Ishikawa (cell line): ENCODE results near the gene ZDHHC1.

Source experiments
- CEBPB ChIP-seq: IDR thresholded peaks from 2 replicates; pipeline ENCODE4 v1.6.1; 2012
- CREB1 ChIP-seq: IDR thresholded peaks from 2 replicates; pipeline ENCODE4 v1.6.1; 2012; ENCODE audit warnings: low read depth
- EGR1 ChIP-seq: IDR thresholded peaks from 2 replicates; pipeline ENCODE4 v1.6.1; 2012
- EP300 ChIP-seq: IDR thresholded peaks from 2 replicates; pipeline ENCODE4 v1.6.1; 2012; ENCODE audit warnings: borderline replicate concordance
- FOXM1 ChIP-seq: IDR thresholded peaks from 2 replicates; pipeline ENCODE4 v1.6.1; 2012; ENCODE audit warnings: low read depth, borderline replicate concordance
- MAX ChIP-seq: IDR thresholded peaks from 2 replicates; pipeline ENCODE4 v1.6.1; 2012
- NFIC ChIP-seq: IDR thresholded peaks from 2 replicates; pipeline ENCODE4 v1.6.1; 2012
- RAD21 ChIP-seq: IDR thresholded peaks from 2 replicates; pipeline ENCODE4 v1.6.1; 2012; ENCODE audit warnings: low read depth
- TAF1 ChIP-seq: IDR thresholded peaks from 2 replicates; pipeline ENCODE4 v1.6.1; 2012; ENCODE audit warnings: low read depth, mild to moderate bottlenecking
- TCF12 ChIP-seq: IDR thresholded peaks from 2 replicates; pipeline ENCODE4 v1.6.1; 2012; ENCODE audit warnings: low read depth
- TEAD4 ChIP-seq: IDR thresholded peaks from 2 replicates; pipeline ENCODE4 v1.6.1; 2012
- YY1 ChIP-seq: IDR thresholded peaks from 2 replicates; pipeline ENCODE4 v1.6.1; 2012; ENCODE audit warnings: low read depth
- ZBTB7A ChIP-seq: IDR thresholded peaks from 2 replicates; pipeline ENCODE4 v1.6.1; 2012; ENCODE audit warnings: low read depth
- TF ChIP-seq, protein P1 (sequence below): IDR thresholded peaks from 2 replicates; pipeline ENCODE4 v1.6.1; 2012
- TF ChIP-seq, protein P2 (sequence below): IDR thresholded peaks from 2 replicates; pipeline ENCODE4 v1.6.1; 2012; ENCODE audit warnings: low read depth, mild to moderate bottlenecking

The ZDHHC1 gene

GRCh38 chr16:67383284-67383683 lies 33.0 kb downstream of the ZDHHC1 start:
- TF ChIP-seq FOXM1, result no peak
- TF ChIP-seq, protein P1, sequence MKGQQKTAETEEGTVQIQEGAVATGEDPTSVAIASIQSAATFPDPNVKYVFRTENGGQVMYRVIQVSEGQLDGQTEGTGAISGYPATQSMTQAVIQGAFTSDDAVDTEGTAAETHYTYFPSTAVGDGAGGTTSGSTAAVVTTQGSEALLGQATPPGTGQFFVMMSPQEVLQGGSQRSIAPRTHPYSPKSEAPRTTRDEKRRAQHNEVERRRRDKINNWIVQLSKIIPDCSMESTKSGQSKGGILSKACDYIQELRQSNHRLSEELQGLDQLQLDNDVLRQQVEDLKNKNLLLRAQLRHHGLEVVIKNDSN, result no peak
- TF ChIP-seq NFIC, result no peak
- TF ChIP-seq CREB1, result no peak
- no peak for TF ChIP-seq MAX
- no peak for TF ChIP-seq EP300
- TF ChIP-seq CEBPB, result no peak
- no peak for TF ChIP-seq ZBTB7A
- TF ChIP-seq TCF12, result no peak
- TF ChIP-seq, protein P2, sequence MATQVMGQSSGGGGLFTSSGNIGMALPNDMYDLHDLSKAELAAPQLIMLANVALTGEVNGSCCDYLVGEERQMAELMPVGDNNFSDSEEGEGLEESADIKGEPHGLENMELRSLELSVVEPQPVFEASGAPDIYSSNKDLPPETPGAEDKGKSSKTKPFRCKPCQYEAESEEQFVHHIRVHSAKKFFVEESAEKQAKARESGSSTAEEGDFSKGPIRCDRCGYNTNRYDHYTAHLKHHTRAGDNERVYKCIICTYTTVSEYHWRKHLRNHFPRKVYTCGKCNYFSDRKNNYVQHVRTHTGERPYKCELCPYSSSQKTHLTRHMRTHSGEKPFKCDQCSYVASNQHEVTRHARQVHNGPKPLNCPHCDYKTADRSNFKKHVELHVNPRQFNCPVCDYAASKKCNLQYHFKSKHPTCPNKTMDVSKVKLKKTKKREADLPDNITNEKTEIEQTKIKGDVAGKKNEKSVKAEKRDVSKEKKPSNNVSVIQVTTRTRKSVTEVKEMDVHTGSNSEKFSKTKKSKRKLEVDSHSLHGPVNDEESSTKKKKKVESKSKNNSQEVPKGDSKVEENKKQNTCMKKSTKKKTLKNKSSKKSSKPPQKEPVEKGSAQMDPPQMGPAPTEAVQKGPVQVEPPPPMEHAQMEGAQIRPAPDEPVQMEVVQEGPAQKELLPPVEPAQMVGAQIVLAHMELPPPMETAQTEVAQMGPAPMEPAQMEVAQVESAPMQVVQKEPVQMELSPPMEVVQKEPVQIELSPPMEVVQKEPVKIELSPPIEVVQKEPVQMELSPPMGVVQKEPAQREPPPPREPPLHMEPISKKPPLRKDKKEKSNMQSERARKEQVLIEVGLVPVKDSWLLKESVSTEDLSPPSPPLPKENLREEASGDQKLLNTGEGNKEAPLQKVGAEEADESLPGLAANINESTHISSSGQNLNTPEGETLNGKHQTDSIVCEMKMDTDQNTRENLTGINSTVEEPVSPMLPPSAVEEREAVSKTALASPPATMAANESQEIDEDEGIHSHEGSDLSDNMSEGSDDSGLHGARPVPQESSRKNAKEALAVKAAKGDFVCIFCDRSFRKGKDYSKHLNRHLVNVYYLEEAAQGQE, result no peak

- TF ChIP-seq MAX, result no peak
- TF ChIP-seq FOXM1, result no peak
- no peak for TF ChIP-seq EGR1
- TF ChIP-seq, protein P2, result no peak
- TF ChIP-seq RAD21, result no peak
- no peak for TF ChIP-seq TAF1
- TF ChIP-seq ZBTB7A, result no peak
- TF ChIP-seq NFIC, result no peak
- no peak for TF ChIP-seq EP300
- no peak for TF ChIP-seq YY1
- no peak for TF ChIP-seq TEAD4
- TF ChIP-seq, protein P1, result no peak
- TF ChIP-seq CEBPB, result no peak
- TF ChIP-seq CREB1, result no peak
- TF ChIP-seq TCF12, result no peak
These were observed 37.6 kb downstream of the ZDHHC1 start for GRCh38 chr16:67378642-67379041.

DNA sequence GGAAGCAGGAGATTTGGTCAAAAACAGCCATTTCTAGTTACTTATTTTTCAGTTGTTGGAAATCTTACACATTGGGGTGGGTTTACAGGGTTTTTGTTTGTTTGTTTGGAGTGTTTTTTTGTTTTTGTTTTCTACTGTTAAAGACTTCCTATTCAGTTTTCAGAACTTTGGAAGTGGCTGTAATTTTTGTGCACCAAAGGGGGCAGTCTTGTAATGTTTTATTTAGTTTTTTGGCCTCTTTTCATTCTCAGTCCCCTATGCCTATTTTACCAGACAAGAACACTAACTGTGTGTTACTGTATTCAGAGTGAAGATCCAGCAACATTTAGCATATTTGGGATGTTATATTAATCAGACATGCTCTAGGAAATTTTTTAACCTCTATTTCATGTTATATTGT lies 43.6 kb downstream of the ZDHHC1 start:
- TF ChIP-seq TCF12, result no peak
- TF ChIP-seq RAD21, result peak; percentile 72

GRCh38 chr16:67370661-67371060 lies 45.6 kb downstream of the ZDHHC1 start:
- TF ChIP-seq EGR1 (no peak), NFIC (no peak), YY1 (no peak), TEAD4 (no peak), RAD21 (no peak), CREB1 (no peak), FOXM1 (no peak), ZBTB7A (no peak), EP300 (no peak), TCF12 (no peak), MAX (no peak), TAF1 (no peak), CEBPB (no peak)
- TF ChIP-seq, protein P2, result no peak
- TF ChIP-seq, protein P1, result no peak
